HUES48 (cell line): ENCODE data around the gene RNF212.
"Not testable (repeated sequence)": the region's sequence is repeated elsewhere in the genome, so short reads cannot be mapped to it uniquely, and the experiment has no call there.

Source experiments
- H3K27ac ChIP-seq: one replicate; pipeline ENCODE4 v1.7.0; 2013; ENCODE audit warnings: low read depth, low read length, inconsistent platforms
- H3K27me3 ChIP-seq: 2 replicates; pipeline ENCODE4 v1.6.1; 2013; ENCODE audit warnings: mild to moderate bottlenecking, low read length; ENCODE audit not compliant: control insufficient read depth, insufficient read depth
- H3K36me3 ChIP-seq: 2 replicates; pipeline ENCODE4 v1.6.1; 2013; ENCODE audit warnings: low read length; ENCODE audit not compliant: control insufficient read depth, insufficient read depth
- H3K4me1 ChIP-seq: 2 replicates; pipeline ENCODE4 v1.6.1; 2013; ENCODE audit warnings: mild to moderate bottlenecking, low read length; ENCODE audit not compliant: control insufficient read depth, insufficient read depth
- H3K4me3 ChIP-seq: 2 replicates; pipeline ENCODE4 v1.5.1; 2013; ENCODE audit warnings: mild to moderate bottlenecking, low read depth, low read length
- H3K9ac ChIP-seq: 2 replicates; pipeline ENCODE4 v1.6.1; 2013; ENCODE audit warnings: mild to moderate bottlenecking, low read depth, low read length, moderate library complexity
- H3K9me3 ChIP-seq: 2 replicates; pipeline ENCODE4 v1.6.1; 2013; ENCODE audit warnings: low read length; ENCODE audit not compliant: control insufficient read depth, insufficient read depth

Gene RNF212

DNA sequence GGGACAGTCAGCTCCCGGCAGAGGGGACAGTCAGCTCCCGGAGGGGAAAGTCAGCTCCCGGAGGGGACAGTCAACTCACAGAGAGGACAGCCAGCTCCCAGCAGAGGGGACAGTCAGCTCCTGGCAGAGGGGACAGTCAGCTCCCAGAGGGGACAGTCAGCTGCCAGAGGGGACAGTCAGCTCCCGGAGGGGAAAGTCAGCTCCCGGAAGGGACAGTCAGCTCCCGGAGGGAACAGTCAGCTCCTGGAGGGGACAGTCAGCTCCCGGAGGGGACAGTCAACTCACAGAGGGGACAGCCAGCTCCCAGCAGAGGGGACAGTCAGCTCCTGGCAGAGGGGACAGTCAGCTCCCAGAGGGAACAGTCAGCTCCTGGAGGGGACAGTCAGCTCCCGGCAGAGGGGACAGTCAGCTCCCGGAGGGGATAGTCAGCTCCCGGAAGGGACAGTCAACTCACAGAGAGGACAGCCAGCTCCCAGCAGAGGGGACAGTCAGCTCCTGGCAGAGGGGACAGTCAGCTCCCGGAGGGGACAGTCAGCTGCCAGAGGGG is 58.6 kb downstream of the RNF212 start:
- H3K27me3 ChIP-seq = peaks cover 13% of the 10 kb centered on the region; the same call in 1 of the 2 replicates
- not testable (repeated sequence) for H3K4me1 ChIP-seq, H3K4me3 ChIP-seq

GRCh38 chr4:1053891-1054290 is 59.5 kb downstream of the RNF212 start:
- not testable (repeated sequence) for H3K27ac ChIP-seq, H3K36me3 ChIP-seq, H3K9ac ChIP-seq, H3K4me1 ChIP-seq, H3K9me3 ChIP-seq, H3K4me3 ChIP-seq
- H3K27me3 ChIP-seq = peaks cover 13% of the 10 kb centered on the region; the same call in 1 of the 2 replicates

More for the DNA sequence above, 58.6 kb downstream of the RNF212 start:
- H3K9me3 ChIP-seq, H3K36me3 ChIP-seq, H3K9ac ChIP-seq, H3K27ac ChIP-seq: not testable (repeated sequence)

DNA sequence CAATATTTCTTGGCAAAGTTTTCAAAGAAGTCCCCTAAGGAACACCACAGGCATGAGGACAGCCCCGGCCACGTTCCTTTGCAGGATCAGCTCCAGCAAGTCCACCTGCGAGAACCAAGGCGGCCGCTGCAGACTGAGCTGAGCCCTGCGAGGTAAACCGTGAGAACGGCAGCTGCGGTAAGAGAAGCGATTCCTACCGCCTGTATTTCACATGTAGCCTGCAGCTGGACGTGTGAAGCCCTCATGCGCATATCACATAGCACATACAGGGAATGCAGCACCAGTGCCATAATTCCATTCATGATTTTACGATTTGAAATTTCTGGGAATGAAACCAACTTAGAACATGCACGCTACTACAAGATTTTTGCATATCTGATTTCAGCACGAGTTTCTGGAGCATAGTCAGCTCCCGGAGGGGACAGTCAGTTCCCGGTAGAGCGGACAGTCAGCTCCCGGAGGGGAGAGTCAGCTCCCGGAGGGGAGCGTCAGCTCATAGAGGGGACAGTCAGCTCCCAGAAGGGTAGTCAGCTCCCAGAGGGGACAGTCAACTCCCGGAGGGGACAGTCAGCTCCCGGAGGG is 60.2 kb downstream of the RNF212 start:
- no peak overlapping the region for H3K9ac ChIP-seq
- H3K4me3 ChIP-seq = no peak overlapping the region
- H3K9me3 ChIP-seq = no peaks in the 10 kb centered on the region
- H3K27ac ChIP-seq = no peak overlapping the region
- H3K4me1 ChIP-seq = peaks cover 3% of the 10 kb centered on the region; the same call in 1 of the 2 replicates
- no peaks in the 10 kb centered on the region for H3K36me3 ChIP-seq
- peaks cover 13% of the 10 kb centered on the region; the same call in 1 of the 2 replicates for H3K27me3 ChIP-seq

DNA sequence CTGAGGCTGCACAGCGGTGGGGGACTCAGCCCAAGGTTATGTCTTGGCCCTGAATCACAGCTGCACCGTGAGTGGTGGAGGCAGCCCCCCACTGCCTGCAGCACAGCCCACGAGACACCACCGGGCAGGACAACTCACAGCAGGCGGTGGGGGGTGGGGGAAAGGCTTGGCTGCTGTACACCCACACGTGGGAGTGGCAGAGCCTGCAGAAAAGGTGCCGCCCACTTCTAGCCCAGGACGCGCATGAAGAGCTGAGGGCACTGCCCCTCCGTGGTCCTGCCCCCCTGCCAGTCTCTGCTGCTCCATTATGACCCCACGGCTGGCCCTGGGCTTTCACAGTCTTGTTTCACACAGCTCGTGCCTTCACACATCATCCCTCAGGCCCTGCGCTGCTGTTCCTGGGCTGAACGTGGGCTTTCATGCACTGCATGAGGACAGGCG is 61.1 kb downstream of the RNF212 start:
- Histone ChIP-seq H3K9me3 (no peaks in the 10 kb centered on the region), H3K4me3 (no peak overlapping the region), H3K9ac (no peak overlapping the region), H3K4me1 (peaks cover 3% of the 10 kb centered on the region; the same call in 1 of the 2 replicates), H3K27me3 (peaks cover 13% of the 10 kb centered on the region; the same call in 1 of the 2 replicates), H3K36me3 (no peaks in the 10 kb centered on the region), H3K27ac (no peak overlapping the region)

DNA sequence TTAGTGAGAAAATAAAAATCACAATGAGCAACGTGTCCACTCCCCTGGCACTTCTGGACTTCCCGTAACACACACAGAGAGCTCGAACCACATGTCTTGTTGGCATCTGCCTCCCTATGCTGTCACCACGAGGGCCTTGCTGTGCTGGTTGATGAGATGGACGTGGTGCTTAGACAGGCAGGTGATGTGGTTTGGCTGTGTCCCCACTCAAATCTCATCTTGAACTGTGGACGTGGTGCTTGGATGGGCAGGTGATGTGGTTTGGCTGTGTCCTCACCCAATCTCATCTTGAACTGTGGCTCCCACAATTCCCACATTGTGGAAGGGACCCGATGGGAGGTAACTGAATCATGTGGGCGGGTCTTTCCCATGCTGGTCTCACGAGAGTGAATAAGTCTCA is 61.9 kb downstream of the RNF212 start:
- H3K9me3 ChIP-seq = no peaks in the 10 kb centered on the region
- no peak overlapping the region for H3K4me3 ChIP-seq
- H3K9ac ChIP-seq = no peak overlapping the region
- peaks cover 13% of the 10 kb centered on the region; the same call in 1 of the 2 replicates for H3K27me3 ChIP-seq
- no peaks in the 10 kb centered on the region for H3K36me3 ChIP-seq
- H3K27ac ChIP-seq = no peak overlapping the region
- H3K4me1 ChIP-seq = peaks cover 3% of the 10 kb centered on the region; the same call in 1 of the 2 replicates

DNA sequence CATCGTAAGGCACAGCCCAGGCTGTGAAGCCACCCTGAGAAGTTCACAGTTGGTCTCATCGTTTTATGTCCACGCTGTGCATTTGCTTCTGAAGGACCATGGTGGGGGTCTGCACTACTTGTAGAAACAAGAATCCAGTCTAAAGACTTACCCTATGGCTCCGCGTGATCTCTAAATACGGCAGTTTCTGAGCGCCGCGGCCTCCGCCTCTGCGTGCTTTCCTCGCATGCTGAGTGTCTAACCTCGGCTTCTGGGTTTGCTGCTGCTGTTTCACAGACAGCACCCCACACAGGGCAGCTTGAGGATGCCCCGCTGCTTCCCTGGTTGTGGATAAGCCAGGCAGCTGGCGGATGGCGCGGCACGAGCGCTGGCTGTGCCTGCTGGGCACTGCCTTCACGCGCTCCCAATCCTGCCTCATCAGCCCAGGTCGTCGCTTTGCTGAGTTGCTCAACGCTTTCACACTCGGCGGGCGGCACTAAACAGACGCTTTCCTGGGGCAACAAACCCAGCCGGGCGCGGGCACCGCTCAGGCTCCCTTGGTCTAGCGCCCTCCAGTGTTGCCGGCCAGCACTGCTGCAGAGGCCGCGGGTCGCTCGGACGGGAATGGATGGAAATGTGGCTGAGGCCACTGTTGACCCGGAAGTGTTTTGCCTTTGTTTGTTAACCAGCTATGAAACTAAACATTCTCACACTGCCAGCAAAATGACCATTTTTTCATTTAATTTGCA is 62.7 kb downstream of the RNF212 start:
- no peak overlapping the region for H3K9ac ChIP-seq
- H3K36me3 ChIP-seq = no peaks in the 10 kb centered on the region
- H3K27me3 ChIP-seq = peaks cover 13% of the 10 kb centered on the region; the same call in 1 of the 2 replicates
- no peaks in the 10 kb centered on the region for H3K9me3 ChIP-seq
- no peak overlapping the region for H3K4me3 ChIP-seq
- no peak overlapping the region for H3K27ac ChIP-seq
- no peaks in the 10 kb centered on the region for H3K4me1 ChIP-seq

- Histone ChIP-seq H3K27me3 (peaks cover 20% of the 10 kb centered on the region; the same call in 1 of the 2 replicates), H3K4me3 (no peak overlapping the region), H3K27ac (no peak overlapping the region), H3K36me3 (no peaks in the 10 kb centered on the region), H3K9me3 (no peaks in the 10 kb centered on the region), H3K4me1 (no peaks in the 10 kb centered on the region), H3K9ac (no peak overlapping the region)
Measured at GRCh38 chr4:1049591-1049905, 63.8 kb downstream of the RNF212 start.

- Histone ChIP-seq H3K9me3 (no peaks in the 10 kb centered on the region), H3K36me3 (no peaks in the 10 kb centered on the region), H3K9ac (no peak overlapping the region), H3K4me3 (no peak overlapping the region), H3K4me1 (no peaks in the 10 kb centered on the region), H3K27me3 (peaks cover 26% of the 10 kb centered on the region; the same call in 1 of the 2 replicates), H3K27ac (no peak overlapping the region)
Measured at GRCh38 chr4:1048773-1049590, 64.4 kb downstream of the RNF212 start.

DNA sequence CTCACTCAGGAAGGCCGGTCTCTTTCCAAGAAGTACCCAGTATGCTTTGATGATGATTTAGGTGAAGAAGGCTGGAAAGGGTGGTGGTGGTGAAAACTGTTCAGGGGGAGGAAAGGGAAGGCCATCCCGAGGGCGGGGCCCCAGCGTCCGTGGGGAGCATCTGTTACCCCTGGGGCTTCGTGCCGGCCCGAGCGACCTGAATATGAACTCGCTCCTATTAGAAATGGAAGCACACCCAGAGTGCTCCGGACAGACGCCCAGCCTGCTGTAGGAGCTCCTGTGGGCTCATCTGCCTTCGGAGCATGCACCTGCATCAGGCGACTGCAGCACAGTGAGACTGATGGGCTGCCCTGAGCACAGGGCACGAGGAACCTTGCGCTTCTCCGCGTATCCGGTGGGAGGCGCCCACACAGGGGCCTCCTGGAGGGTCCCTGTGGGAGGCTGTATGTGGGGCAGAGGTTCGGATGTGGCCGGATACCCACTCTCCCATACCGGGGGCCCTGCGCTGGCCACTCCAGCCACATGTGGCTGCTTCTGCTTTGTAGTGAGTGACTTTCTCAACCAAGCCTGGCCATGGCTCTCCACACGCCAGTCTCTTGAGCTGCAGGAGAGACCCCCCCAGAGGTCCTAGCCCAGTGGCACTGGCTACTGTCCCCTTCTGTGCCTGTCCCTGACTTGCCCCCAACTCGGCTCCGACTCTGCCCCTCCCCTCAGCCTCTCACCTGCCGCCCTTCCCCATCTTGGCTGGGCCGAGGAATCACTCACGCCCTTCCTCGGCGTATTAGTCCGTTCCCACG is 65.2 kb downstream of the RNF212 start:
- Histone ChIP-seq H3K27me3 (peaks cover 28% of the 10 kb centered on the region; the same call in 1 of the 2 replicates), H3K9ac (no peak overlapping the region), H3K27ac (no peak overlapping the region), H3K36me3 (no peaks in the 10 kb centered on the region), H3K9me3 (no peaks in the 10 kb centered on the region), H3K4me3 (no peak overlapping the region), H3K4me1 (peaks cover 4% of the 10 kb centered on the region; the same call in 1 of the 2 replicates)
